GM12891 (cell line): Measurements from ENCODE around the gene HSPB6.

ENCODE experiments used
- PAX5 ChIP-seq: IDR thresholded peaks from 2 replicates; pipeline ENCODE4 v1.6.1; 2011; ENCODE audit warnings: low read length, moderate library complexity, mild to moderate bottlenecking; ENCODE audit not compliant: insufficient read depth, severe bottlenecking
- POLR2A ChIP-seq: IDR thresholded peaks from 2 replicates; pipeline ENCODE4 v1.6.1; 2011; ENCODE audit warnings: low read depth, low read length, control low read depth
- POLR2AphosphoS5 ChIP-seq: IDR thresholded peaks from 2 replicates; pipeline ENCODE4 v1.6.1; 2011; ENCODE audit warnings: low read depth, low read length, control low read depth
- SPI1 ChIP-seq: IDR thresholded peaks from 2 replicates; pipeline ENCODE4 v1.6.1; 2011; ENCODE audit warnings: low read depth, low read length, control low read depth
- TAF1 ChIP-seq: IDR thresholded peaks from 2 replicates; pipeline ENCODE4 v1.6.1; 2011; ENCODE audit warnings: low read depth, low read length, control low read depth

DNA sequence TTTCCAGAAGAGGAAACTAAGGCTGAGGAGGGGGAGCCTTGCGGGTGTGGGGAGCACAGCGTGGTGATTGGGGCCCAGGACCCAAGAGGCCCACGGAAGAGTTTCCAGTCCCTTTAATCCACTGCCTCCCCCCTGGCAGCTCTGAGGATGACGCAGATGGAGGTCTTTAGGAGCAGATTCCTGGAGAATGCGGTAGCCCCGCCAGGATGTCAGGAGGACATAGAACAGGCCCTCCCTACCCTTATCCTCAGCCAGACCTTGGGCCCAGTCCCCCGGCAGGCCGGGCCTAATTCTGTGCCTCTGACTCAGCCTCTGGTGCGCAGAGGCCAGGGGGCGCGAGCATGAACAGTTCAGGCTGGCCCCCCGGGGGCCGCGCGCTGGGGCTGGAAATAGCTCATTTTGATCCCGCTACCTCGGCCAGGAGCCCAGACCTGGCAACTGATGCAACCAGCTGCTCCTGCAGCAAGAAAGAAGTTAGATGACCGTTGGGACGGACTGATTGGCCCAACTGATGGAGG, 461 bp upstream of the HSPB6 start:
- no peak for TF ChIP-seq TAF1
- TF ChIP-seq POLR2A: no peak
- no peak for TF ChIP-seq POLR2AphosphoS5
- TF ChIP-seq SPI1: no peak
- TF ChIP-seq PAX5: no peak
